Skeletal muscle satellite cell (primary cell): ENCODE measurements around the gene USF2.
"Not testable (repeated sequence)": the region's sequence is repeated elsewhere in the genome, so short reads cannot be mapped to it uniquely, and the experiment has no call there.

Source experiments
- H3K27me3 ChIP-seq: 2 replicates; pipeline ENCODE4 v1.7.0; 2013; ENCODE audit warnings: low read length; ENCODE audit not compliant: control insufficient read depth, insufficient read depth
- H3K36me3 ChIP-seq: 2 replicates; pipeline ENCODE4 v1.7.0; 2013; ENCODE audit warnings: mild to moderate bottlenecking, control low read depth, low read length; ENCODE audit not compliant: insufficient read depth
- H3K4me1 ChIP-seq: 2 replicates; pipeline ENCODE4 v1.7.0; 2013; ENCODE audit warnings: low read length; ENCODE audit not compliant: control insufficient read depth, insufficient read depth
- H3K4me2 ChIP-seq: 2 replicates; pipeline ENCODE4 v1.7.0; 2013; ENCODE audit warnings: mild to moderate bottlenecking, low read length
- H3K4me3 ChIP-seq: 2 replicates; pipeline ENCODE4 v1.7.0; 2013; ENCODE audit warnings: low read length
- H3K9ac ChIP-seq: 2 replicates; pipeline ENCODE4 v1.7.0; 2013; ENCODE audit warnings: mild to moderate bottlenecking, low read depth, low read length, moderate library complexity
- H3K9me3 ChIP-seq: replicated peaks from 2 replicates; pipeline ENCODE4 v1.7.0; 2013; ENCODE audit warnings: mild to moderate bottlenecking, control low read depth, low read length

Gene USF2

DNA sequence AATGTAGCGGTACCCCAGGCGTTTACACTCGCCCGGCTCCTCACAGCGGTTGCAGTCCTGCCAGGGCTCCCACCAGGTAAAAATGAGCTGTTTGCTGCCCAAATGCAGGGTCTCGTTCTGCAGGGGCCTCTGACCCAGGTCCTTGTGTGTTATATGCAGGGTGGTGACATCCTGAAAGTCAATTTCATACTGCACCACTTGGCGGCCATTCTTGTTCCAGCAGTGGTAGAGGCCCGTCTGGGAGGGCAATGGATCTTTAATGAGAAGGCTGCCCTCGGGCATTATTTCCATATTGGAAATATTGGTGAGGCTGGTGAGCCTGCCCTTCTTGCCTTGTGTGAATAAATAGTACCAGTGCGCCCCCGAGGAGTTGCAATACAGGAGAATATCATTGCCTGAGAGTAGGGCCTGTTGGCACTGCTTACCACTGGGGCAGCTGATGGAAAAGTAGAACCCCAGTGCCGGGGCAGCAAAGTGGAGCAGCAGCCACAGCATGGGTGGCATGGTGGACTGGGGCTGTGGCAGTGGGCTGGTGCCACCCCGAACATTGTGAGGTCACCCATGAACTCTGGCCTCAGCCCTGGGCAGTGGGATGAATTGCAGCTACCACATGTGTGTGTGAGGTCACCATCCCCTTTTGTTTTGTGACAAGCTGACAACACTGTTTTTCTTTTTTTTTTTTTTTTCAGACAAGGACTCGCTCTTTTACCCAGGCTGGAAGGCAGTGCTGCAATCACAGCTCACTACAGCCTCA, 40.4 kb upstream of the USF2 start, which contains the start of gene FAM187B:
FAM187B (minus strand) TSS at position 563 of the 754 bp plus-strand sequence; CDS start at position 504, 59 bp downstream.
- H3K36me3 ChIP-seq = no peaks in the 10 kb centered on the region
- H3K4me2 ChIP-seq = no peak within 1 kb of the TSS
- H3K4me3 ChIP-seq = no peak within 1 kb of the TSS
- no peaks in the 10 kb centered on the region for H3K4me1 ChIP-seq
- no peak within 1 kb of the TSS for H3K9ac ChIP-seq
- H3K27me3 ChIP-seq = peaks cover 27% of the 10 kb centered on the region
- H3K9me3 ChIP-seq = no peaks in the 10 kb centered on the region

DNA sequence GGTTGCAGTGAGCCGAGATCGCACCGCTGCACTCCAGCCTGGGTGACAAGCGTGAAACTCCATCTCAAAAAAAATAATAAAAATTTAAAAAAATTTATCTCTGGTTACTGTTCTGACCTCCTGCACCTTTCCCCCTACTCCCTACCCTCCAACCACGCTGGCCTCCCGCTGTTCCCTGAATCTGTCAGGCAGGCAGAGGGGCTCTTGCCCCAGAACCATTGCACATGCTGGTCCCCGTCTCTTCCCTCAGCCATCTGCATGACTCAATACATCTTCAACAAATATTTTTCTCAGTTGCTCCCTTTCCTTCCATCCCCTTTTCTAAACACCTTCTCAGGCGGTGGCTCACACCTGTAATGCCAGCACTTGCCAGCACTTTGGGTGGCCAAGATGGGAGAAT, 39.2 kb upstream of the USF2 start:
- Histone ChIP-seq H3K4me1 (no peaks in the 10 kb centered on the region), H3K27me3 (peaks cover 27% of the 10 kb centered on the region), H3K9ac (no peak overlapping the region)

DNA sequence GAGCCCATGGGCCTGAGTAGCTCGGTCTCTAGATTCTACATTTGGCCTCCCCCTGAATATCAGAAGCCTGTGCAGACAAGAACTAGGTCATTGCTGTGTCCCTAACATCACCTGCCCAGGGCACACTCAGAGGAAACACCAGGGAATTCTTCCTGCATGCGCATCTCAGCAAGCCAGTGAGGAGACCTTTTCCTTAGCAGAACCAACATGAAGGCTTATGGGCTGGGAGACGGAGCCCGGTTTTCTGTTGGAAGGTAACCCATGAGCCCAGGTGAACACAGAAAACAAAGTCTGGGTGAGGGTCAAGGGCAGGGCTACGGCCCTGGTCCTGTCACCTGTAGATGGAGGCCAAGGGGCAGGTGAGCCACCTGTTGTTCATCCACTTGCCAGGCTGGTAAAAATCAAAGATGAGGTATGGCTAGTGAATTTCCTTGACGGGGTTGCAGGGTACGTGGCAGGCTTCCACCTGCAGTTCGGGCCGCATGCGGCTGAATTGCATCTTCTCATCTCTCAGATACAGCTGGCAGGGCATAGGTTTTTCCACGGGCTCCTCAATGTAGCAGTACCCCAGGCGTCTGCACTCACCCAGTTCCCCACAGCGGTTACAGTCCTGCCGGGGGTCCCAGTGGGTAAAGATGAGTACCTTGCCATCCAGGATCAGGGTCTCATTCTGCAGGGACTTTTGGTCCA, 36.7 kb upstream of the USF2 start:
- H3K36me3 ChIP-seq = no peaks in the 10 kb centered on the region
- H3K4me3 ChIP-seq = no peak overlapping the region
- no peaks in the 10 kb centered on the region for H3K9me3 ChIP-seq
- H3K4me1 ChIP-seq = no peaks in the 10 kb centered on the region
- H3K9ac ChIP-seq = no peak overlapping the region
- peaks cover 9% of the 10 kb centered on the region for H3K27me3 ChIP-seq
- H3K4me2 ChIP-seq = no peak overlapping the region

More for the DNA sequence above, 39.2 kb upstream of the USF2 start:
- H3K36me3 ChIP-seq = no peaks in the 10 kb centered on the region
- H3K9me3 ChIP-seq = no peaks in the 10 kb centered on the region
- no peak overlapping the region for H3K4me2 ChIP-seq
- no peak overlapping the region for H3K4me3 ChIP-seq

- H3K36me3 ChIP-seq = no peaks in the 10 kb centered on the region
- no peak overlapping the region for H3K4me3 ChIP-seq
- H3K27me3 ChIP-seq = peaks cover 7% of the 10 kb centered on the region
Measured at GRCh38 chr19:35232912-35233311, 35.9 kb upstream of the USF2 start.

DNA sequence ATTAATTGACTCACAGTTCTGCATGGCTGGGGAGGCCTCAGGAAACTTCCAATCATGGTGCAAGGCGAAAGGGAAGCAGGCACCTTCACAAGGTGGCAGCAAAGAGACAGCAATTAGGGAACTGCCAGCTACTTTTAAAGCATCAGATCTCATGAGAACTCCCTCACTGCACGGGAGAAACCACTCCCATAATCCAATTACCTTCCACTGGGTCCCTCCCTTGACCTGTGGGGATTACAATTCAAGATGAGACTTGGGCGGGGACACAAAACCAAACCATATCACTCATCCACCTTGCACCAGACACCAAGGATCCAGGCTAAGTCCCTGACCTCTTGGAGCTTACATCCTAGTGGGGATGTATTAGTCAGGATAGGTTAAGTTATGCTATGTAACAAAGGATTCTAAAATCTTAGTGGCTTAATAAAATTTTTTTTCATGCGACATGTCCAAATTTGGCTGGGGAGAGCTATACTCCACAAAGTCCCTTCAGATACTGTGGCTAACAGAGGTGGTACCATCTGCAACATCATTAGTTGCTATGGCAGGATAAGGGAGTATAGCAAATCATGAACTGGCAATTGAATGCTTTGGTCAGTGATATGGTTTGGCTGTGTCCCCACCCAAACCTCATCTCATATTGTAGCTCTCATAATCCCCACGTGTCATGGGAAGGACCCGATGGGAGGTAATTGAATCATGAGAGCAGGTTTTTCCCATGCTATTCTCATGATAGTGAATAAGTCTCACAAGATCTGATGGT, 31.9 kb upstream of the USF2 start:
- no peak overlapping the region for H3K4me2 ChIP-seq

More at GRCh38 chr19:35232912-35233311, 35.9 kb upstream of the USF2 start:
- no peak overlapping the region for H3K9ac ChIP-seq
- no peak overlapping the region for H3K4me2 ChIP-seq
- H3K9me3 ChIP-seq = no peaks in the 10 kb centered on the region
- H3K4me1 ChIP-seq = no peaks in the 10 kb centered on the region

DNA sequence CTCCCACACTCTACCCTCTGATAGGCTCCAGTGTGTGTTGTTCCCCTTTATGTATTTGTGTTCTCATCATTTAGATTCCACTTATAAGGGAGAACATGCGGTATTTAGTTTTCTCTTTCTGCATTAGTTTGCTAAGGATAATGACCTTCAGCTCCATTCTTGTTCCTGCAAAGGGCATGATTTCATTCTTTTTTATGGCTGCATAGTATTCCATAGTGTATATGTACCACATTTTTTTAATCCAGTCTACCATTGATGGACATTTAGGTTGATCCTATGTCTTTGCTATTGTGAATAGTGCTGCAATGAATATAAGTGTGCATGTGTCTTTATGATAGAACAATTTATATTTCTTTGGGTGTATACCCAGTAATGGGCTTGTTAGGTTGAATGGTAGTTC, 29.2 kb upstream of the USF2 start:
- not testable (repeated sequence) for H3K36me3 ChIP-seq, H3K9me3 ChIP-seq, H3K4me2 ChIP-seq, H3K4me3 ChIP-seq, H3K9ac ChIP-seq, H3K4me1 ChIP-seq
- peaks cover 23% of the 10 kb centered on the region for H3K27me3 ChIP-seq

More for the DNA sequence above, 31.9 kb upstream of the USF2 start:
- no peaks in the 10 kb centered on the region for H3K36me3 ChIP-seq
- H3K4me3 ChIP-seq = no peak overlapping the region
- H3K27me3 ChIP-seq = peaks cover 17% of the 10 kb centered on the region
- H3K9ac ChIP-seq = no peak overlapping the region
- no peaks in the 10 kb centered on the region for H3K9me3 ChIP-seq
- no peaks in the 10 kb centered on the region for H3K4me1 ChIP-seq

DNA sequence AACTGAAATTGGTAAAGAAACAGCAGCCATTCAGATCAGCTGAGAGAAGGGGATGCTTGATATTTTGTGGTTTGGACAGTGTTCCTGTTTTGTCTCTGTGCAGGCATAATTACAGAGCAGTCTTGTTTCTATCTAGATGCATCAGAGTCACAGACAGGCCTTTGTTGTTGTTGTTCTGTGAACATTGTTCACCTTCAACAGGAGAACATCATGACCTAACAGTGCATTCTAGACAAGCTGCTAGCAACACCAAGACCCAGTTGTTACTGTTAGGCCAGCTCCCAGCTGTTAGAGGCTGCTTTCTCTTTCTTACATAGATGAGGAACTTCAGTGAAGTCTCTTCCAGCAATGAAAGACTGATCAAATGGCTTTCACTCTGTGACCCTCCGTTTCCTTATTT, 28.4 kb upstream of the USF2 start:
- H3K4me3 ChIP-seq = no peak overlapping the region
- H3K4me1 ChIP-seq = no peaks in the 10 kb centered on the region
- no peak overlapping the region for H3K9ac ChIP-seq

DNA sequence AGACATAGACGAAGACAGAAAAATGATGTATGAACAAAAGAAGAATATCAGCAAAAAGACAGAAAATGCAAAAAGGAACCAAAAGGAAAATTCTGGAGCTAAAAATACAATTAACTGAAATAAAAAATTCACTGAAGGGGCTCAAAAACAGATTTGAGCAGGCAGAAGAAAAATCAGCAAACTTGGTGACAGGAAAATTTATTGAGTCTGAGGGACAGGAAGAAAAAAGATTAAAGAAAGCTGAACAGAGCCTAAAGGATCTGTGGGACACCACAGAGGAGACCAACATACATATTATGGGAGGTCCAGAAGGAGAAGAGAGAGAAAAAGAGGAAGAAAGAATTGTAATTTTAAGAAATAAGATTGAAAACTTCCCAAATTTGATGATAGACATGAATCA, 27.3 kb upstream of the USF2 start:
- no peak overlapping the region for H3K4me3 ChIP-seq
- no peak overlapping the region for H3K9ac ChIP-seq
- peaks cover 32% of the 10 kb centered on the region for H3K27me3 ChIP-seq
- no peaks in the 10 kb centered on the region for H3K9me3 ChIP-seq
- no peaks in the 10 kb centered on the region for H3K36me3 ChIP-seq
- H3K4me1 ChIP-seq = no peaks in the 10 kb centered on the region
- H3K4me2 ChIP-seq = no peak overlapping the region

More for the DNA sequence above, 28.4 kb upstream of the USF2 start:
- Histone ChIP-seq H3K36me3 (no peaks in the 10 kb centered on the region), H3K4me2 (no peak overlapping the region), H3K9me3 (no peaks in the 10 kb centered on the region), H3K27me3 (peaks cover 26% of the 10 kb centered on the region)

DNA sequence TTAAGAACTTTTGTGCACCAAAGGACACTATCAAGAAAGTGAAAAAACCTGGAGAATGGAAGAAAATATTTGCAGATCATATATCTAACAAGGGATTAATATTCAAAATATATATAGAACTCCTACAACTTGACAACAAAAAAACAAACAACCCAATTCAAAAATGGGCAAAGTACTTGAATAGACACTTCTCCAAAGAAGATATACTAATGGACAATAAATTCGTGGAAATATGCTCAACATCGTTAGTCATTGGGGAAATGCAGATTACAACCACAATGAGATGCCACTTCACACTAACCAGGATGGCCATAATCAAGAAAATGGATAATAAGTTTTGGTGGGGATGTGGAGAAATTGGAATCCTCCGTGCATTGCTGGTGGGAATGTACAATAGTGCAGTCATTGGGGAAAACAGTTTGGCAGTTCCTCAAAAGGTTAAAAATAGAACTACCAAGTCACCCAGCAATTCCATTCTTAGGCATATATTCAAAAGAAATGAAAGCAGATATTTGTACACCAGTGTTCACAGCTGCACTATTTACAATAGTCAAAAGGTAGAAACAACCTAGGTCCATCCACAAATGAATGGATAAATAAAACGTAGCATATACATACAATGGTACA, 22.2 kb upstream of the USF2 start:
- Histone ChIP-seq H3K9me3 (no peaks in the 10 kb centered on the region), H3K4me1 (no peaks in the 10 kb centered on the region), H3K4me3 (no peak overlapping the region), H3K27me3 (peaks cover 59% of the 10 kb centered on the region), H3K9ac (no peak overlapping the region), H3K36me3 (no peaks in the 10 kb centered on the region), H3K4me2 (no peak overlapping the region)

DNA sequence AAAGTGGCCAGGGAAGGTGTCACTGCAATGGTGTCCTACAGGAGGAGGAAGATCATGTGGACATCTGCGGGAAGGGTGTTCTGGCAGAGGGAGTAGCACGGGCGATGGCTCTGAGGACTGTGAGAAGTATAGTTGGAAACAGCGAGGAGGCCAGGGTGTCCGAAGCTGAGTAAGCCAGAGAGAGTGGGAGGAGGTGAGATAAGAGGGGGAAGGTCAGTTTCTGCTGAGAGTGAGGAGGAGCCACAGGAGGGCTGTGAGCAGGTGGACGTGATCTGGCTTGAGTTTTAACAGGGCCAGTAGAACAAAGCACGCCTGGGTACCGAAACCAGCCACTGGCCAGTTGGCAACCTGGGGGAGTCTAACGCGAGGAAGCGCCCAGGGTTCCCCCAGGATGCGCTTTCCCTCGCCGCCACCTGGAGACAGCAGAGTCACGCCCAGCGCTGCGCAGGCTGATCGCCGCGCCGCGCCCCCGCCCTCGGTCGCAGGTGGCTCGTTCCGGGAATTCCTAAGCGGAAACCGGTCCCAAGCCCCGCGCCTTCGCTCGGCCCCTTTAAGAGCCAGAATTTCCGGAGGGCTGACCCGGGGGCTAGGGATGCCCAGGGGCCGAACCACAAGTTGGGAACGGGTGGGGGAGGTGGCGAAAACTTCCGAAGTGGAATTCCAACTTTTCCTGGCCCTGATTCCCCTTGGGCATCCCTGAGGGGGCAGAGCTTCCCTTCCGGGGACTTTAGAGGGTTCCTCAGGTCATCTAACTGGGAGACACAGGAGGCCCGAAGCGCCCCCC, 21.0 kb upstream of the USF2 start:
- Histone ChIP-seq H3K9ac (no peak overlapping the region), H3K4me3 (no peak overlapping the region)

More for the DNA sequence above, 21.0 kb upstream of the USF2 start:
- H3K4me1 ChIP-seq = no peaks in the 10 kb centered on the region
- no peak overlapping the region for H3K4me2 ChIP-seq
- no peaks in the 10 kb centered on the region for H3K36me3 ChIP-seq
- H3K9me3 ChIP-seq = no peaks in the 10 kb centered on the region
- peaks cover 59% of the 10 kb centered on the region for H3K27me3 ChIP-seq
